GM19043 (cell line): ENCODE data around the gene COL15A1.

Source experiments
- ATAC-seq: cut with Tn5 transposase; IDR thresholded peaks from one replicate; pipeline ENCODE4 v1.9.1; 2021; ENCODE audit warnings: low read depth; ENCODE audit not compliant: unreplicated experiment

Gene COL15A1

GRCh38 chr9:99050292-99050911 is 106.7 kb downstream of the COL15A1 start:
- ATAC-seq = no peak

- no peak for ATAC-seq
These were observed 107.2 kb downstream of the COL15A1 start for GRCh38 chr9:99050924-99051323.

DNA sequence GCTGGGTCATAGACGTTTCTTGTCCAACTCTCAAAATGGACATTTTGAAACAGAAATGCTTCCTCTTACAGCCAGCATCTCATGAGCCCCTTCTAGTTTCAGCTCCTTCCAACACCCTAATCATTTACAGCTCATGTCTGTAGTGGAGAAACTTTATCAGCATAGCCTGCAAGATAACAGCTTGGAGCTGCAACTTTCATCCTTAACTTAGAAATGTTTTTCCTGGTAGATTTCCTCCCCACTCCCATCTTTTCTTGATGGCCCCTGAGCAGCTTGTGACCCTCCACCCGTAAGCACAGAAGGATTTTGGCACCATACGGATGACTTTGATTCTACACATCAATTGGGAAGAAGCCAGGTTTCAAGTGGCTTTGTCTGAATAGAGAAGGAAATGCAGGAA is 107.7 kb downstream of the COL15A1 start:
- no peak for ATAC-seq

GRCh38 chr9:99051851-99052250 is 108.1 kb downstream of the COL15A1 start:
- no peak for ATAC-seq

DNA sequence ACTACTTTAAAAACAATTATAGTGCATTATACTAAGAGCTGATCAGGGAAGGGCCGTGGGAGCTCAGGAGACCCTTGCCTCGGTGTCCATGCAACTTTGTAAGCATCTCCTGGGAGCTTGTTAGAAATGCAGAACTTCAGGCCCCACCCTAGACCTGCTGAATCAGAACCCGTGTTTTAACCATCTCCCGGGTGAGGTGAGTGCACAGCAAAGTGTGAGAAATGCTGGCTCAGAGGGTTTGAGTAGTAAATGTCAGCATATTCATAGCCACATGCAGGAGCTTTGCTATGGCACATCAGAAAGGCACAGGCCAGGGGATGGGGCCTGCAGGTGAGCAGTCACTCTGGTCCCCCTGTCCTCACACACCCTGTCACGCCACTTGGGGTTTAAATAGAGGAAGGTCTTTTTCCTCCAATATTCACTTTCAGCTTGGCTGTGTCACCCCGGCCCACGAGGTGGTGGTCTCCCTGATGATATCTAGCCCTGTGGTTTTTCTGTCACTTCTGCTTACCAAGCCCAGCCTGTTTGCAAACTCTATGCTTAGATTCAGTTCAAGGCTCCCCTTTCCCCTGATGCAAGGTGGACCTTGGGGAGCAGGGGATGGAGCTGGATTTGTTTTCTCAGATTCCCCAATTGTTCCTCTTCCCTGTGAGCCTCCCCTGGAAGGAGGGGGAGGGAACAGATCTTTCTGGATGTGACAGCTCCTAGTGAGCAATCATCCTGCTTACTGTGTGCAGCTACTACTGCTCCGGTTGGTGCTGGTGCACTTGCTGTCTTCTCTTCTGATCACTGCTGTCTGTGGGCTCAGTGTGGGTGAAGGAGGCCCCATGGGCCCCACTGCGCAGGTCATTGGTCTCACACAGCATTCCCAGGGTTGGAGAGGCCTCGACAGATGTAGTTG is 109.4 kb downstream of the COL15A1 start:
- no peak for ATAC-seq

DNA sequence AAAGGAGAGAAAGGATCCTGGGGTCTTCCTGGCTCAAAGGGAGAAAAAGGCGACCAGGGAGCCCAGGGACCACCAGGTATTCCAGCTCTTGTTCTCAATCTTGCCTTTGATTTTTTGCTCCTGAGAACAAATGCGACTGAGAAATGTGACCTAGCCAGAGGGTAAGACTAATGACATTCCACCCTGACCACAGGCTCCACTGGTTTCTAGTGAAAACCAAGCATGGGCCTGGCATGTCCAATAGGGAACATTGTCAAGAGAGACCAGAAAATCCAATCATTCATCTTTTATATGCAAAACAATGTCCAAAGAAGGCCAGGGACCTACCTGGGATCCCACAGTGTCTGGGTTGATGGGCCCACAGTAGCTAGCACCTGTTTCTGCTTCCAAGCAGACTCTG is 110.9 kb downstream of the COL15A1 start:
- ATAC-seq = no peak

DNA sequence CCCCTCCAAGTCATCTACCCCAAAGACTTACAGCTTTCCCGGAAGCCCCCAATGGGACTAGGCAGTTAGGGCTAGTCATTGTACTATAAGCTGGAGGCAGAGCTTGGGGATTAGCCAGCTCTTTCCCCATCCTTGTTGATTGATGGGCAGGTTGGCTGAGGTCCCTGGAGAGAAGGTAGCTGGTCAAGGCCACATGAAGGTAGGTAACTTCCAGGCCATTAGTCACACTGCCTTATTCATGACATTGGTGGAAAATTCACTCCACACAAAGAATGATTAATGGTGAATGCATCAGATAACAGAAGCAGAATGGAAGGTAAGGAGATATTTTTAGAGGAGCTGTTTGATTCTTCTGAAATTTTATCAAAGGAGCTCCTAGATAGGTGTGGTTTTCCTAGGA is 111.7 kb downstream of the COL15A1 start:
- no peak for ATAC-seq

DNA sequence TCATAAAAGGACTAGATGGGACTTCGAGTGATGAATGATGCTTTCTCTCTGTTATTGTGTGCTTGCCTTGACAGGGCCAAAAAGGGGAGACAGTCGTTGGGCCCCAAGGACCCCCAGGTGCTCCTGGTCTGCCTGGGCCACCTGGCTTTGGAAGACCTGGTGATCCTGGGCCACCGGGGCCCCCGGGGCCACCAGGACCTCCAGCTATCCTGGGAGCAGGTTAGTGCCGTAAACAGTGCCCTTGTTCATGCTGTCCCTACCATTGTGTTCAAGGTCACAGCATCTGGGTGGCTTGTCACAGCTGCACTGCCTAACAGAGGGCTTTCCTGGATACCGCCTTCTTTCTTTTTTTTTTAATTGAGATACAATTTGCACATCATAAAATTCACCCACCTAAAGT is 112.5 kb downstream of the COL15A1 start:
- no peak for ATAC-seq

DNA sequence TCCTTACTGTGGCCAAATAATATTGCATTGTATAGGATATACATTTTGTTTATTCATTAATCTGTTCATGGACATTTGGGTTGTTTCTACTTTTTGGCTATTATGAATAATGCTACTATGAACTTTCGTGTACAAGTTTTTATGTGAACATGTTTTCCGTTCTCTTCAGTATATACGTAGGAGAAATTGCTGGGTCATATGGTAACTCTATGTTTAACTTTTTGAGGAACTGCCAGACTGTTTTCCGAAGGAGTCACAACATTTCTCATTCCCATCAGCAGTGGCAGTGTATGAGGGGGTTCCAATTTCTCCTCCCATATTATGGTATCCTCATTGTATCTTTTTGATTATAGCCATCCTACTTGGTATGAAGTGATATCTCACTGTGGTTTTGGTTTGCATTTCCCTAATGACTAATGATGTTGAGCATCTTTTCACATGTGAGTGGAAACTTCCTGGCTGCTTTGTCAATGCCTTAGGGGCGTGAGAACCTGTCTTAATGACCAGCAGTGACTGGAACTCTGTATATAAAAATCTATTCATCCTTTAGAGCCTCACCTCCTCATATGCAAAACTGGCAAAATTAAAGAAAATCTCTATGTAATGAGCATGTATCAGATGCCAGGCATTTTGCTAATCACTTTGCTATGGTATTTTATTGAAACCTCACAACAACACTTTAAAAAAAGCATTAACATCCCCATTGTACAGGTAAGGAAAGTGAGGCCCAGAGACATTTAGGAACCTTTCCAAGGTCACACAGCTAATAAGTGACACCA is 113.4 kb downstream of the COL15A1 start:
- no peak for ATAC-seq

DNA sequence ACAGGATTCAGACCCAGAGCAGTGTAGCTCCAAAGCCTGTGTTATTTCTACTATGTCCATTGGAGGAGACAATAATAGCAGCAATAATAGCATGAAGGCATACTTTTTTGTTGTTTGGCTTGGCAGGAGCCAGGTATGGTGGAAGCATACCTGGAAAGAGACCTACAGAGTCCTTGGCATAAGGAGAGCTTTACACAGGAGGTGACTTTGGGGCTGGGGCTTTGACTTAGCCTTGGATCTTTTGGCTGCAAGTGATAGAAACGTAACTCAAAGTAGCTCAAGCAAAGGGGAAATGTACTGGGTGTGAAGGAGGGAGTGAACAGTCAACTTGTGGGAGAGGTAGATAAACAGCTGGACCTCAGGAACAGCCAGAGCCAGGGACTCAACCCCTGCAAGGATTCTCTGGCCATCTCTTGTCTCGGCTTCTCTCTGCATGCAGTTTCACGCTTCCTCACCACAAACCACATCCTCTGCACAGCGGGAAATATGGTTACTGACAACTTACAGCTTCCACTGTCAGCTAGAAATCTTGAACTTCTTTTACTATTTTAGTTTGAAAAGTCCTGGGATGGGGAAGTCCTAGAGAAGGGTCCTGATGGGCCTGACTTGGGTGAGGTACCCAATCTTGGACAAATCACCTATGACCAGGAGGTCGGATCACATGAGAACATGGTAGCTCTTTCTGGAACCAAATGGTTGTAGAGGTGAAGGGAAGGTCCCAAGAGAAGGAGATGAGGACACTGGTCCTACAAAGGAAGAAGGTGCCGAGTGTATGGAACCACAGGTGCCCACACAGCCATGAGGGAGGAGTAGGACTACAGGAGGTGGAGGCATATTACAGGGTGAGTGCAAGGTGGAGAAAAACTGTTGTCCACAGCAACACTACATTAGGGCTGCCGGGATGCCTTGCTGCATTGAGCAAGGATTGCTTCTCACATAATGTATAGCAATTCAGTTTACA is 114.2 kb downstream of the COL15A1 start:
- ATAC-seq = peak; percentile 80

GRCh38 chr9:99058964-99059921 is 115.5 kb downstream of the COL15A1 start:
- peak; percentile 66 for ATAC-seq

DNA sequence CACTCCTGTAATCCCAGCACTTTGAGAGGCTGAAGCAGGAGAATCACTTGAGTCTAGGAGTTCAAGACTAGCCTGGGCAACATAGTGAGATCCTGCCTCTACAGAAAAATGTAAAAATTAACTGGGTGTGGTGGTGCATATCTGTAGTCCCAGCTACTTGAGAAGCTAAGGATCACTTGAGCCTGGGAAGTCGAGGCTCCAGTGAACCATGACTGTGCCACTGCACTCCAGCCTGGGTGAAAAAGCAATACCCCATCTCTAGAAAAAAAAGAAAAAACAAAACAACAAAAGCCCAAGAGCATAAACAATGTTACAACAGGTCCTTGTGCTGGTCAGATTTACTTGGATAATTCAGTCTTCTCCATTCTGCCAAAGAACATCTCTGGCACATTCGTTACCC is 116.9 kb downstream of the COL15A1 start:
- ATAC-seq = no peak

DNA sequence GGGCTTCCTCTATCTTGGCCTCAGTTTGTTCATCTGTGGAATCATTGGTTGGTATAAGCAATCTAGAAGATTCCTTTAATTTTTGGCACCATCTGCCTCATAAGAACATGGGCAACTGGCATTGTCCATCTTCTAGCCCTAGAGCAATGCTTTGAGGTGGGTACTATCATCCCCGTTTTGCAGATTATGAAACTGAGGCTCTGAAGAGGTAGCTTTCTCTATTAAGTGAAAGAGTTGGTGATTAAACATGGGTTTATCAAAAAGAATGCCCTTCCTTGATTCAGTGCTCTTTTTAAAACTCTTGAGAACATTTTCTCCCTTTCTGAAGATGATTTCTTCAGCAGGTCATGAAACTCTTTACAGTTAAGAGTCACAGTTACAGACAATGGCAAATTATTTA is 118.8 kb downstream of the COL15A1 start:
- ATAC-seq = no peak

- no peak for ATAC-seq
These were observed 119.8 kb downstream of the COL15A1 start for GRCh38 chr9:99063522-99063921.

GRCh38 chr9:99066571-99066970 is 122.9 kb downstream of the COL15A1 start:
- no peak for ATAC-seq

GRCh38 chr9:99069075-99069474 is 125.4 kb downstream of the COL15A1 start:
- ATAC-seq = no peak

DNA sequence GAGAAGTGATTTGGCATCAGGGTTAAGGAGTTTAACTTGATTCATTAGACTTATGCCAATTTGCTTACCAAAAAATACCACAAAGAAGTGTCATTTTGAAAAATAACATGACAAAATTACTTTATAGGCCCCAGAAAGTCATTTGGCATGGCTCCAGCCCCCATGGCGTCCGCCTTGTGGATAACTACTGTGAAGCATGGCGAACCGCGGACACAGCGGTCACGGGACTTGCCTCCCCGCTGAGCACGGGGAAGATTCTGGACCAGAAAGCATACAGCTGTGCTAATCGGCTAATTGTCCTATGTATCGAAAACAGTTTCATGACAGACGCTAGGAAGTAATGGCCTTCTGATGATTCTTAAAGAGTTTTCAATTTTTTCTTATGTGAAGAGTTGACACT is 125.8 kb downstream of the COL15A1 start:
- ATAC-seq = no peak

- ATAC-seq = no peak
These were observed 127.0 kb downstream of the COL15A1 start for GRCh38 chr9:99070681-99071080.
